ENCODE results near the gene SCARF2.
"Not testable (repeated sequence)": the region's sequence is repeated elsewhere in the genome, so short reads cannot be mapped to it uniquely, and the experiment has no call there.

The SCARF2 gene

GRCh38 chr22:20395907-20396287, 41.7 kb downstream of the SCARF2 start:
- DNase-seq (ENCODE audit: low read depth in 3 of 3, low spot score in 1 of 3), result no peak

GRCh38 chr22:20395181-20395906, 42.3 kb downstream of the SCARF2 start:
- DNase-seq (ENCODE audit: low read depth in 3 of 3, low spot score in 1 of 3), result no peak

GRCh38 chr22:20393705-20394476, 43.7 kb downstream of the SCARF2 start, which contains the start of gene ZNF74:
Gene ZNF74, plus strand, starts transcription at chr22:20394151. Its CDS starts 478 bp downstream, at chr22:20394629.
- peak; percentile 59 to 71 (median 61) for DNase-seq (ENCODE audit: low read depth in 3 of 3, low spot score in 1 of 3)

DNA sequence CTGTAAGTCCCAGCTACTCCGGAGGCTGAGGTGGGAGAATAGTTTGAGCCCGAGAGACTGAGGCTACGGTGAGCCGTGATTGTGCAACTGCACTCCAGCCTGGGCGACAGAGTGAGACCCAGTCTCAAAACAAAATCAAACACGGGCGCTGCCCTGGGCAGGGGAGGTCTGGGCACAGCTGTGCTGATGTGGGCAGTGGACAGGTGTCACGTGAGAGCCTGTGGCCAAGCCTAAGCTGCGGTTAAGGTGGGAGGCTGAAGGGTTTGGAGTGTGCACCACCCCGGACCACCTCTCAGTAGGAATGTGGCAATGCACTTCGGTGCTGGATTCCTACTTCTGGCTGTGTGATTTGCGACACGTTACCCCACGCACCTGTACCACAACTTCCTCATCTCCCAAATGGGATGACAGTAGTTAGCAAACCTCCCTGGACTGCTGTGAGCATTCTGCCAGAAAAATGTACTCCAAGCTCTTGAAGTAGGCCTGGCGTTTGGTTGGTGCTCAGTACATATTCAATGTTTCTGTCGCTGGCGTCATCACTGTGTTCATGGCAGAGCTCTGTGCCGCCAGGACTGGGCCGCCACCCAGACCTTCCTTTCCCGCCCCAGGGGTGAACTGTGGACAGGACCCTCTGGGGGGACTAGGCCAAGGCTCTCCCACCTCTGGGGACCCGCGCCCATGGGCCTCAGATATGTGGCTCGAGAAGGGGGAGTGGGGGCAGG, 44.5 kb downstream of the SCARF2 start:
- DNase-seq (ENCODE audit: low read depth in 3 of 3, low spot score in 1 of 3), result no peak

DNA sequence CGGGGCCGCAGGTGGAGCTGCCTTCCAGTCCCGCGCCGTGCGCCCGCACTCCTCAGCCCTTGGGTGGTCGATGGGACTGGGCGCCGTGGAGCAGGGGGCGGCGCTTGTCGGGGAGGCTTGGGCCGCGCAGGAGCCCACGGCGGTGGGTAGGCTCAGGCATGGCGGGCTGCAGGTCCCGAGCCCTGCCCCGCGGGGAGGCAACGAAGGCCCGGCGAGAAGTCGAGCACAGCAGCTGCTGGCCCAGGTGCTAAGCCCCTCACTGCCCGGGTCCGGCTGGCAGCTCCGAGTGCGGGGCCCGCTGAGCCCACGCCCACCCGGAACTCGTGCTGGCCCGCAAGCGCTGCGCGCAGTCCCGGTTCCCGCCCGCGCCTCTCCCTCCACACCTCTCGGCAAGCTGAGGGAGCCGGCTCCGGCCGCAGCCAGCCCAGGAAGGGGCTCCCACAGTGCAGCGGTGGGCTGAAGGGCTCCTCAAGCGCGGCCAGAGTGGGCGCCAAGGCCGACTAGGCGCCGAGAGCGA, 45.2 kb downstream of the SCARF2 start:
- DNase-seq (ENCODE audit: low read depth in 3 of 3, low spot score in 1 of 3), result not testable (repeated sequence)

- DNase-seq (ENCODE audit: low read depth in 3 of 3, low spot score in 1 of 3), result no peak
Measured at GRCh38 chr22:20391222-20391621, 46.4 kb downstream of the SCARF2 start.

DNA sequence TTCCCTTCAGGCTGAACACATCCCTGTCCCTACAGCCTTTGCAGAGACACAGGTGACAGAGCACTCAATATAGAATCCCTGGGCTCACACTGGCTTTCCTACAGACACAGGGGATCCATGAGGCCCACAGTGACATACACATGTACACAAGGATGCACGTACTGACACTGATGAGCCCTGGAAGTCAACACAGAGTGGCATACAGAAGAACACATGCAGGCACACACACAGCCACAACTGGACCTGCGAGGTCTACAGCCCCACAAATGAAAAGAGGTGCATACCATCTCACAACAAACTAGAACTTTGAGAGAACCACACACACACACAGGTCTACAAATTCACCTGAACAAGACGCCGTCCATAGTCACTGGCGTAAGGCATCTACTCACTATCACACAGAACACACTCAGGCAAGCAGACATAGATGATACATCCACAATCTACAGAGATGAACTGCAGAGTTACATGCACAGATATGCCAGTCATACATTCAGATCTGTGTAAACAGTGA, 47.2 kb downstream of the SCARF2 start:
- no peak for DNase-seq (ENCODE audit: low read depth in 3 of 3, low spot score in 1 of 3)

GRCh38 chr22:20389288-20389687, 48.3 kb downstream of the SCARF2 start:
- no peak for DNase-seq (ENCODE audit: low read depth in 3 of 3, low spot score in 1 of 3)

- DNase-seq (ENCODE audit: low read depth in 3 of 3, low spot score in 1 of 3), result no peak
Measured at GRCh38 chr22:20388200-20388599, 49.4 kb downstream of the SCARF2 start.

- no peak for DNase-seq (ENCODE audit: low read depth in 3 of 3, low spot score in 1 of 3)
Measured at GRCh38 chr22:20386972-20387371, 50.7 kb downstream of the SCARF2 start.

- no peak for DNase-seq (ENCODE audit: low read depth in 3 of 3, low spot score in 1 of 3)
Measured at GRCh38 chr22:20386336-20386735, 51.3 kb downstream of the SCARF2 start.

DNA sequence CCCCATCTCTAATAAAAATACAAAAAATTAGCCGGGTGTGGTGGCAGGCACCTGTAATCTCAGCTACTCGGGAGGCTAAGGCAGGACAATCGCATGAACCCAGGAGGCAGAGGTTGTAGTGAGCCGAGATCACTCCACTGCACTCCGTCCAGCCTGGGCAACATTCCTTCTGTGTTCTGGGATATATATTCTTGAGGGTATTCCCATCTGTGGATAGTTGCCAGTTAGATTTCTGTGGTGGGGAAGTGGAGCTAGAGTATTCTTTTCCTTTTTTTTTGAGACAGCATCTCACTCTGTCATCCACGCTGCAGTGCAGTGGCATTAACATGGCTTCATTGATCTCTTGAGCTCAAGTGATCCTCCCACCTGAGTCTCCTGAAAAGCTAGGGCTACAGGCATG, 52.8 kb downstream of the SCARF2 start:
- DNase-seq (ENCODE audit: low read depth in 3 of 3, low spot score in 1 of 3), result no peak

GRCh38 chr22:20384171-20384570, 53.5 kb downstream of the SCARF2 start:
- no peak for DNase-seq (ENCODE audit: low read depth in 3 of 3, low spot score in 1 of 3)

- DNase-seq (ENCODE audit: low read depth in 3 of 3, low spot score in 1 of 3), result no peak
Measured at GRCh38 chr22:20383538-20383937, 54.1 kb downstream of the SCARF2 start.

GRCh38 chr22:20380486-20380885, 57.1 kb downstream of the SCARF2 start:
- DNase-seq (ENCODE audit: low read depth in 3 of 3, low spot score in 1 of 3), result no peak

DNA sequence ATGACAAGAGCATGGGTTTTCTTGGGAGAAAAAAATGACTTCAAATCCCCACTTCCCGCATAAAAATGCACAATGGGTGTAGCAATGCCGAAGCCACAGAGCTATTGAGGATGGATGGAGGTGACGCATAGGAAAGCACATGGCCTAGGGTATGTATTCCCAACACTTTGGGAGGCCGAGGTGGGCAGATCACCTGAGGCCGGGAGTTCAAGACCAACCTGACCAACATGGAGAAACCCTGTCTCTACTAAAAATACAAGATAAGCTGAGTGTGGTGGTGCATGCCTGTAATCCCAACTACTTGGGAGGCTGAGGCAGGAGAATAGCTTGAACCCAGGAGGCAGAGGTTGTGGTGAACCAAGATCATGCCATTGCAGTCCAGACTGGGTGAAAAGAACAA, 58.9 kb downstream of the SCARF2 start:
- not testable (repeated sequence) for DNase-seq (ENCODE audit: low read depth in 3 of 3, low spot score in 1 of 3)

- DNase-seq (ENCODE audit: low read depth in 3 of 3, low spot score in 1 of 3), result no peak
Measured at GRCh38 chr22:20378110-20378509, 59.5 kb downstream of the SCARF2 start.

DNA sequence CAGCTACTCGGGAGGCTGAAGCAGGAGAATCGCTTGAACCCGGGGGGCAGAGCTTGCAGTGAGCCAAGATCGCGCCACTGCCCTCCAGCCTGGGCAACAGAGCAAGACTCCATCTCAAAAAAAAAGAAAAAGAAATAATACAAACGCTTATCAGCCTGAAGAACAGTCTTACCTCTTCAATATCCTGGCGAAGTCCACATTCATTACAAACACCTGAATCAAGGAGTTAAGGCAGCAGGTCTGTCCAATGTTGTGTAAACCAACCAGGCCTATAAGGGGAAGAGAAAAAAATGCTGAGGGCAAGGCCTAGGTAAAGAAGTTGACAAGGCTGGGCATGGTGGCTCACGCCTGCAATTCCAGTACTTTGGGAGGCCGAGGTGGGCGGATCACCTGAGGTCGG, 60.6 kb downstream of the SCARF2 start:
- DNase-seq (ENCODE audit: low read depth in 3 of 3, low spot score in 1 of 3), result not testable (repeated sequence)

GRCh38 chr22:20376281-20376680, 61.3 kb downstream of the SCARF2 start:
- DNase-seq (ENCODE audit: low read depth in 3 of 3, low spot score in 1 of 3), result not testable (repeated sequence)
